GM21367 (cell line): ENCODE measurements around the gene LY86.
"Not testable (repeated sequence)": the region's sequence is repeated elsewhere in the genome, so short reads cannot be mapped to it uniquely, and the experiment has no call there.

Experiments
- ATAC-seq: cut with Tn5 transposase; IDR thresholded peaks from one replicate; pipeline ENCODE4 v1.9.1; 2021; ENCODE audit not compliant: unreplicated experiment

The LY86 gene

GRCh38 chr6:6595025-6595424, 6.5 kb downstream of the LY86 start:
- ATAC-seq = no peak

GRCh38 chr6:6595952-6596351, 7.4 kb downstream of the LY86 start:
- ATAC-seq = no peak

- ATAC-seq = no peak
Measured at GRCh38 chr6:6596529-6597328, 8.2 kb downstream of the LY86 start.

- ATAC-seq = no peak
Measured at GRCh38 chr6:6597682-6598081, 9.2 kb downstream of the LY86 start.

GRCh38 chr6:6599468-6599873, 11.0 kb downstream of the LY86 start:
- no peak for ATAC-seq

- ATAC-seq = no peak
Measured at GRCh38 chr6:6600875-6601274, 12.4 kb downstream of the LY86 start.

- ATAC-seq = no peak
Measured at GRCh38 chr6:6602262-6602661, 13.7 kb downstream of the LY86 start.

GRCh38 chr6:6603317-6603716, 14.8 kb downstream of the LY86 start:
- ATAC-seq = no peak

GRCh38 chr6:6604015-6604414, 15.5 kb downstream of the LY86 start:
- ATAC-seq = no peak

- no peak for ATAC-seq
Measured at GRCh38 chr6:6604566-6604965, 16.0 kb downstream of the LY86 start.

GRCh38 chr6:6605873-6606272, 17.4 kb downstream of the LY86 start:
- no peak for ATAC-seq

- ATAC-seq = not testable (repeated sequence)
Measured at GRCh38 chr6:6606391-6607030, 18.0 kb downstream of the LY86 start.

- ATAC-seq = no peak
Measured at GRCh38 chr6:6609450-6609849, 20.9 kb downstream of the LY86 start.

- ATAC-seq = peak; percentile 91
Measured at GRCh38 chr6:6610031-6610591, 21.6 kb downstream of the LY86 start.

- no peak for ATAC-seq
Measured at GRCh38 chr6:6611486-6611885, 23.0 kb downstream of the LY86 start.

GRCh38 chr6:6612308-6612707, 23.8 kb downstream of the LY86 start:
- no peak for ATAC-seq

GRCh38 chr6:6613103-6613718, 24.7 kb downstream of the LY86 start:
- not testable (repeated sequence) for ATAC-seq

GRCh38 chr6:6614096-6614982, 25.8 kb downstream of the LY86 start:
- no peak for ATAC-seq

GRCh38 chr6:6614983-6615349, 26.4 kb downstream of the LY86 start:
- no peak for ATAC-seq

GRCh38 chr6:6616656-6617055, 28.1 kb downstream of the LY86 start:
- no peak for ATAC-seq
